ENCODE measurements around the gene TJP2. TPM values are rescaled to one million over a fixed set of nuclear protein-coding genes. Genes with fewer than 3 reads are reported as not detected.

The TJP2 gene
- total and polyA plus RNA-seq, 2 of the 4 experiments (the other 2 are of a cell fraction) = 38.3 to 49.3 TPM

DNA sequence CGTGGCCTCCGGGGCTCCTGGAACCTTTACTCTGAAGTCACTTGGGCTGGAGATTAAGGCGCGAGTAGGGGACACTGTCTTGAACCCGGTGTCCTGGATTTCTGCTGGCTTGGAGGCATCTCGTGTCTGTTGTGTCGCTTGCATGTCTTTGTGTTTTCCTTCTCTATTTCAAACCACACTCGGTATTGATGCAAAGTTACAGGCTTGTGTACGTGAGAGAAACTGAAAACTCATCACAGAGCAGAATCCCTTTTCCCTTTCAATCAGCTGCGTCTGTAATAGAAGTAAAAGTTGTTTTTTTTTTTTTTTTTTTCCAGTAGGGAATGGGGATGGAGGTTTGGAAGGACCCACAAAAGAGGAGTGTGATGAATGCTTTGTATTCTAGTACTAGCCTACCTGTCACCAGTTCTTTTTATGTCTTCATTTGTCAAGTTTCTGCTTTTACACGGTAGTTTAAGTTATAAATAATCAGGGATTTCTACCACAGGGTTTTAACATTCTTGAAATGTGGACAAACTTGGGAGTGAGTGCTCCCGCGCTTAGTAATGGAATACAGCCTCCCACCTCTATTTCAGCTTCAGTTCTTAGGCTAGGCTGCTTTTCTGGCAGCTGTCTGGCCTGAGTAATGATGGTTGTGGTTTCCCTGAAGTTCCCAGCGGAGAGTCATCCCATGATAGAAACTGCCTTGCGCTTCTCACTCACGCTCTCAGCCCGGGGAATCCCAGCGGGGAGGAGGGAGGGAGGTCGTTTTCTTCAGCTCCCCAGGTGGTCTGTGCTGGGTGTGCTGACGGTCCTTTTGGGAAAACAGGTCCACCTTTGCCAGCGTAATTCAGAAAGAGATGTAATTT, 763 bp downstream of the TJP2 start (continued):
- no peak for TF ChIP-seq ELK1 (IDR thresholded peaks at IDR 0.05; ENCODE audit: borderline replicate concordance, low read depth, low read length)
- TF ChIP-seq RCOR1 (IDR thresholded peaks at IDR 0.05; ENCODE audit: insufficient replicate concordance, low read length) = peak; percentile 48
